MM.1S (cell line): ENCODE data around the gene IGF1R.

Experiments
- DNase-seq: peaks from one replicate; pipeline ENCODE4 v3.0.0-alpha.2; 2015
- H2AFZ ChIP-seq: fragments of 300-600 bp; sonication (generic); 2 replicates; pipeline ENCODE4 v1.6.0; 2016; ENCODE audit warnings: antibody characterized with exemption, low read length
- H3F3A ChIP-seq: fragments of 300-600 bp; sonication (generic); 2 replicates; pipeline ENCODE4 v1.6.1; 2016; ENCODE audit warnings: mild to moderate bottlenecking, antibody characterized with exemption, low read length, moderate library complexity, mixed read lengths; ENCODE audit not compliant: insufficient read depth
- H3K27ac ChIP-seq: fragments of 300-600 bp; sonication (generic); 2 replicates; pipeline ENCODE4 v1.5.1; 2016; ENCODE audit warnings: mild to moderate bottlenecking, low read length
- H3K27me3 ChIP-seq: fragments of 300-600 bp; sonication (generic); replicated peaks from 2 replicates; pipeline ENCODE4 v1.6.0; 2016; ENCODE audit warnings: low read length; ENCODE audit not compliant: insufficient read depth
- H3K36me3 ChIP-seq: fragments of 300-600 bp; sonication (generic); replicated peaks from 2 replicates; pipeline ENCODE4 v1.6.1; 2016; ENCODE audit warnings: mild to moderate bottlenecking, low read length, mixed read lengths; ENCODE audit not compliant: insufficient read depth
- H3K4me1 ChIP-seq: fragments of 300-600 bp; sonication (generic); 2 replicates; pipeline ENCODE4 v1.6.1; 2016; ENCODE audit warnings: low read length, mixed read lengths
- H3K4me2 ChIP-seq: fragments of 300-600 bp; sonication (generic); 2 replicates; pipeline ENCODE4 v1.6.0; 2016; ENCODE audit warnings: low read depth, low read length
- H3K4me3 ChIP-seq: fragments of 300-600 bp; sonication (generic); 2 replicates; pipeline ENCODE4 v1.5.1; 2016; ENCODE audit warnings: low read length, mixed read lengths
- H3K79me2 ChIP-seq: fragments of 300-600 bp; sonication (generic); 2 replicates; pipeline ENCODE4 v1.6.1; 2016; ENCODE audit warnings: mixed run types, low read length, mixed read lengths
- H3K9ac ChIP-seq: fragments of 300-600 bp; sonication (generic); 2 replicates; pipeline ENCODE4 v1.6.1; 2016; ENCODE audit warnings: low read length, mixed read lengths
- H3K9me2 ChIP-seq: fragments of 300-600 bp; sonication (generic); replicated peaks from 2 replicates; pipeline ENCODE4 v1.6.1; 2016; ENCODE audit warnings: mild to moderate bottlenecking, low read length, mixed read lengths; ENCODE audit not compliant: insufficient read depth
- H3K9me3 ChIP-seq: fragments of 300-600 bp; sonication (generic); replicated peaks from 2 replicates; pipeline ENCODE4 v1.6.1; 2016; ENCODE audit warnings: mild to moderate bottlenecking, low read length, mixed read lengths; ENCODE audit not compliant: insufficient read depth
- H4K20me1 ChIP-seq: fragments of 300-600 bp; sonication (generic); 2 replicates; pipeline ENCODE4 v1.6.1; 2016; ENCODE audit warnings: mild to moderate bottlenecking, low read length, moderate library complexity, mixed read lengths; ENCODE audit not compliant: insufficient read depth
- CTCF ChIP-seq: fragments of 300-600 bp; sonication (generic); IDR thresholded peaks from 2 replicates; pipeline ENCODE4 v1.5.1; 2016; ENCODE audit warnings: antibody characterized with exemption, low read length, mixed read lengths
- EZH2 ChIP-seq: fragments of 300-600 bp; sonication (generic); optimal IDR thresholded peaks from 2 replicates; pipeline ENCODE3; 2017; ENCODE audit warnings: low read depth, mild to moderate bottlenecking, antibody characterized with exemption, low read length, mixed read lengths
- EZH2phosphoT487 ChIP-seq: fragments of 300-600 bp; sonication (generic); IDR thresholded peaks from 2 replicates; pipeline ENCODE4 v1.6.1; 2018; ENCODE audit warnings: antibody characterized with exemption, low read length

Gene IGF1R

GRCh38 chr15:98654790-98655360, 6.5 kb downstream of the IGF1R start:
- no peak for TF ChIP-seq EZH2phosphoT487
- TF ChIP-seq CTCF = no peak
- no peak for TF ChIP-seq EZH2
- DNase-seq = no peak
- Histone ChIP-seq H3K4me1 (peaks cover 18% of the 10 kb centered on the region), H3K9me2 (no peaks in the 10 kb centered on the region), H3K79me2 (peaks cover 96% of the 10 kb centered on the region), H3K9ac (no peak overlapping the region), H3K27me3 (no peaks in the 10 kb centered on the region), H3F3A (0 out of 2 replicates have a peak, but pooled peaks cover 4% of the 10 kb centered on the region), H3K4me3 (no peak overlapping the region), H2AFZ (no peak overlapping the region), H3K4me2 (no peak overlapping the region), H3K36me3 (no peaks in the 10 kb centered on the region), H3K27ac (no peak overlapping the region), H4K20me1 (peaks cover 31% of the 10 kb centered on the region), H3K9me3 (no peaks in the 10 kb centered on the region)

- H3K27ac ChIP-seq = no peak overlapping the region
- no peaks in the 10 kb centered on the region for H3K9me2 ChIP-seq
- peaks cover 11% of the 10 kb centered on the region for H3K4me1 ChIP-seq
- no peaks in the 10 kb centered on the region for H3K9me3 ChIP-seq
- H2AFZ ChIP-seq = no peak overlapping the region
- no peaks in the 10 kb centered on the region for H3K36me3 ChIP-seq
- peaks cover 31% of the 10 kb centered on the region for H4K20me1 ChIP-seq
- H3F3A ChIP-seq = 0 out of 2 replicates have a peak, but pooled peaks cover 4% of the 10 kb centered on the region
- no peak overlapping the region for H3K4me2 ChIP-seq
- no peak for TF ChIP-seq EZH2phosphoT487
- TF ChIP-seq CTCF = no peak
- no peak for TF ChIP-seq EZH2
- no peaks in the 10 kb centered on the region for H3K27me3 ChIP-seq
- no peak for DNase-seq
- H3K4me3 ChIP-seq = no peak overlapping the region
- H3K79me2 ChIP-seq = peaks cover 96% of the 10 kb centered on the region
- H3K9ac ChIP-seq = no peak overlapping the region
These were observed 7.4 kb downstream of the IGF1R start for GRCh38 chr15:98655732-98656131.

- Histone ChIP-seq H3K4me3 (no peak overlapping the region), H3K4me1 (peaks cover 10% of the 10 kb centered on the region)
These were observed 9.4 kb downstream of the IGF1R start for GRCh38 chr15:98657721-98658120.

More at GRCh38 chr15:98657721-98658120, 9.4 kb downstream of the IGF1R start:
- Histone ChIP-seq H3K9ac (no peak overlapping the region), H2AFZ (no peak overlapping the region), H3F3A (0 out of 2 replicates have a peak, but pooled peaks cover 4% of the 10 kb centered on the region), H3K4me2 (no peak overlapping the region), H3K27me3 (no peaks in the 10 kb centered on the region), H3K9me2 (no peaks in the 10 kb centered on the region), H4K20me1 (peaks cover 26% of the 10 kb centered on the region), H3K27ac (no peak overlapping the region), H3K36me3 (no peaks in the 10 kb centered on the region), H3K79me2 (peaks cover 93% of the 10 kb centered on the region), H3K9me3 (no peaks in the 10 kb centered on the region)
- DNase-seq = no peak
- no peak for TF ChIP-seq EZH2phosphoT487
- TF ChIP-seq CTCF = no peak
- TF ChIP-seq EZH2 = no peak
